Measurements from ENCODE around the gene IL4I1. TPM values are rescaled to one million over a fixed set of nuclear protein-coding genes. Genes with fewer than 3 reads are reported as not detected.

IL4I1 gene
- total RNA-seq, 1 donor from 2014 or later, result 20.6 TPM

GRCh38 chr19:49854378-49855263 is 42.1 kb downstream of the IL4I1 start:
- no peak for DNase-seq (ENCODE audit: extremely low read depth, low read depth, low spot score)

GRCh38 chr19:49853852-49854377 is 42.8 kb downstream of the IL4I1 start:
- no peak for DNase-seq (ENCODE audit: extremely low read depth, low read depth, low spot score)

GRCh38 chr19:49852631-49853126 is 44.0 kb downstream of the IL4I1 start:
- no peak for DNase-seq (ENCODE audit: extremely low read depth, low read depth, low spot score)

- DNase-seq (ENCODE audit: extremely low read depth, low read depth, low spot score), result no peak
Observed at GRCh38 chr19:49851456-49852259, 45.0 kb downstream of the IL4I1 start.

- DNase-seq (ENCODE audit: extremely low read depth, low read depth, low spot score), result no peak
Observed at GRCh38 chr19:49850487-49851342, 46.0 kb downstream of the IL4I1 start, which contains the start of gene PTOV1. Gene PTOV1, plus strand, starts transcription at chr19:49851159.

- no peak for DNase-seq (ENCODE audit: extremely low read depth, low read depth, low spot score)
Observed at GRCh38 chr19:49850221-49850486, 46.5 kb downstream of the IL4I1 start.

GRCh38 chr19:49849433-49850220 is 47.1 kb downstream of the IL4I1 start:
- no peak for DNase-seq (ENCODE audit: extremely low read depth, low read depth, low spot score)

- DNase-seq (ENCODE audit: extremely low read depth, low read depth, low spot score), result no peak
Observed at GRCh38 chr19:49848938-49849337, 47.7 kb downstream of the IL4I1 start.

- DNase-seq (ENCODE audit: extremely low read depth, low read depth, low spot score), result no peak
Observed at GRCh38 chr19:49847731-49848696, 48.7 kb downstream of the IL4I1 start.

GRCh38 chr19:49846408-49846807 is 50.3 kb downstream of the IL4I1 start:
- no peak for DNase-seq (ENCODE audit: extremely low read depth, low read depth, low spot score)

GRCh38 chr19:49845414-49845813 is 51.3 kb downstream of the IL4I1 start:
- no peak for DNase-seq (ENCODE audit: extremely low read depth, low read depth, low spot score)

- no peak for DNase-seq (ENCODE audit: extremely low read depth, low read depth, low spot score)
Observed at GRCh38 chr19:49844138-49845095, 52.3 kb downstream of the IL4I1 start.

- no peak for DNase-seq (ENCODE audit: extremely low read depth, low read depth, low spot score)
Observed at GRCh38 chr19:49843265-49843664, 53.4 kb downstream of the IL4I1 start.

GRCh38 chr19:49840736-49841249 is 55.9 kb downstream of the IL4I1 start:
- no peak for DNase-seq (ENCODE audit: extremely low read depth, low read depth, low spot score)

- no peak for DNase-seq (ENCODE audit: extremely low read depth, low read depth, low spot score)
Observed at GRCh38 chr19:49840321-49840720, 56.4 kb downstream of the IL4I1 start.

GRCh38 chr19:49839713-49840112 is 57.0 kb downstream of the IL4I1 start:
- DNase-seq (ENCODE audit: extremely low read depth, low read depth, low spot score), result no peak

All from glomerular endothelial cell (primary cell).